T47D (cell line): ENCODE data around the gene LRP11.
"Not testable (repeated sequence)": the region's sequence is repeated elsewhere in the genome, so short reads cannot be mapped to it uniquely, and the experiment has no call there.

Source experiments
- DNase-seq, 2 experiments: peaks; one replicate each; pipeline versions ENCODE4 v3.0.0 to v3.0.0-alpha.2; 2011 to 2012; ENCODE audit warnings: low read depth in 1 of 2, low spot score in 1 of 2
- JUND ChIP-seq: IDR thresholded peaks from 2 replicates; pipeline ENCODE4 v1.6.1; 2012; ENCODE audit warnings: low read depth
- in situ Hi-C: cut with HindIII; loops from 2 replicates; pipeline ENCODE4 v1.10.0; 2016; ENCODE audit warnings: low sequenced_read_pairs, low pct_unique_long_range_greater_than_20kb

The LRP11 gene

GRCh38 chr6:149876241-149876933, 12.2 kb upstream of the LRP11 start:
- in situ Hi-C loops, result no loop called here
- DNase-seq, result no peak
- TF ChIP-seq JUND, result no peak

DNA sequence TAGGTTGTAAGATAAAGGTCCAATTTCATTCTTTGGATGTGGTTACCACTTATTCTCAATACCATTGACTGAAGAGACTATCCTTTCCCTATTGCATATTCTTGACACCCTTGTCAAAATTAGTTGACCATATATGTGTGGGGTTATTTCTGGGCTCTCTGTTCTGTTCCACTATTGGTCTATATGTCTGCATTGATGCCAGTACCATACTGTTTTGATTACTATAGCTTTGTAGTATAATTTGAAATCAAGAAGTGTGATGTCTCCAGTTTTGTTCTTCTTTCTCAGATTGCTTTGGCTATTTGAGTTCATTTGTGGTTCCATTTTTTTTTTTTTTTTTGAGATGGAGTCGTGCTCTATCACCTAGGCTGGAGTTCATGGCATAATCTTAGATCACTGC, 8.1 kb upstream of the LRP11 start:
- no peak for DNase-seq
- TF ChIP-seq JUND, result no peak
- in situ Hi-C loops, result no loop called here

DNA sequence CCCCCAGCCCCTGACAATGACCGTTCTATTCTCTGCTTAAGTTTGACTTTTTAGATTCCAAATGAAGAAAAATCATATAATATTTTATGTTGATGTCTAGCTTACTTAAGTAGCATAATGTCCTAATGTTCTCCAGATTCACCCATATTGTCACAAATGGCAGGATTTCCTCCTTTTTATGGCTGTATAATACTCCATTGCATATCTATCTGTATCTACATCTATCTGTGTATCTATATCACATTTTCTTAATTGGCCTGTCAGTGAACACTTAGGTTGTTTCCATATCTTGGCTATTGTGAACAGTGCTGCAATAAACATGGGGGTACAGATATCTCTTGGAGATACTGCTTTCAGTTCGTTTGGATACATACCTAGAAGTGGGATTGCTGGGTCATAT, 7.0 kb upstream of the LRP11 start:
- no peak for TF ChIP-seq JUND
- in situ Hi-C loops, result no loop called here
- no peak for DNase-seq

DNA sequence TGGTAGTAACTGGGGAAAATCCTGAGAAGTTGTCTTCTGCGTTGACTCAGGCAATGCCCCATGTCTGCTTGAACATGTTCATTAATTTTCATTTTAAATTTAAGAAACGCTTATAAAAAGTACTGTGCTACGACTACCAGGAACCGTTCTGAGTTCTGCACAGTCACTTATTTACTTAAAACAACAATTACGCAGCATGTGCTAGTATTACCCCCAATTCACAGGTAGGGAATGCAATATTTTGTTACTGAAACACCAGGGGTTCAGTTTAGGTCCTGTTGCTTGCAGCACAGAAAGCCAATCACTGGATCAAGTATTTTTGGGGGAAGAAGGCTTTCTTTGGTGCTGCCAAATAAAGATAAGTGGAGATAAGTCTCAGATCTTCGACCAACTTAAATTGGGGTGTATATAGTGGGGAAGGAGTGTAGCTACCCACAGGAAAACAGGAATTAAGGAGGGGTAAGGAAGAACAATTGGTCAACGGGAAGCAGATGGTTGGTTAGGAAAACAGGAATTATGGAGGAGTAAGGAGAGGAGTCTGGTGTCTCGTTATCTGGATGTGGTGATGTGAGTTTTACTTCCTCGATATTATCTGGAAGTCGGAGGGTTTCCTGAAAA, 5.2 kb upstream of the LRP11 start:
- DNase-seq, result no peak
- no peak for TF ChIP-seq JUND
- in situ Hi-C loops, result no loop called here

DNA sequence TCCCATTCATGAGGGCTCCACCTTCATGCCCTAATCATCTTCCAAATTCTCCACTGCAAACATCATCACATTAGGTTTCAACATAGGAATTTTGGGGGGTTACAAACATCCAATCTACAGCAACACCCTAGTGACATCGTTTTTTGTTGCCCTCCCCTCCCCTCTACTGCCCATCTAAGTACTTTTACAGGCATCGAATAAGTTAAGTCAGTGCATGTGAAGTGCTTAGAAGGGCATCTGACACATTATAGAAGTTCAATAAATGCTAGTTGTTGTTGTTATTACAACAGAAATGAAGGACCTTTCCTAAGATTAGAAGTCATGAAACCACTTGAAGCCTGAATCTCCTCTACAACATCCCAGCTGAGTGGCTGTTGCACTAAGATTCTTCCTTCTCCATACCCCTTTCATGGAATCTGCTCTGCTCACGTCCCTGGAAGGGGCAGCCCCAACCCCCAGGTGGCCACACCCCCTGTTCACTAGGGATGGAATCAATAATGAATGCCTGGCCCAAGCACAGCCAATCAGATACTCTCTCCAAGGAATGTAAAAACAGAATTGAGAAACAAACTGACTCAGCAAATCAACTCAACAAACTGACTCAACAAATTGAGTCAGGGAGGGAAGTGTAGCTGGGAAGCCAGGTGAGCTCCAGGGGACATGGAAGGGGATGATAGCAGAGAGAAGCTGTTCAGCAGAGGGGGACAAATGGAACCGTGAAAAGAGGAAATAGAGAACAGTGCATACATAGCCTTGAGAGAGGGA, 3.9 kb upstream of the LRP11 start:
- peak; percentile 41 to 80 for DNase-seq
- no peak for TF ChIP-seq JUND
- in situ Hi-C loops, result no loop called here

DNA sequence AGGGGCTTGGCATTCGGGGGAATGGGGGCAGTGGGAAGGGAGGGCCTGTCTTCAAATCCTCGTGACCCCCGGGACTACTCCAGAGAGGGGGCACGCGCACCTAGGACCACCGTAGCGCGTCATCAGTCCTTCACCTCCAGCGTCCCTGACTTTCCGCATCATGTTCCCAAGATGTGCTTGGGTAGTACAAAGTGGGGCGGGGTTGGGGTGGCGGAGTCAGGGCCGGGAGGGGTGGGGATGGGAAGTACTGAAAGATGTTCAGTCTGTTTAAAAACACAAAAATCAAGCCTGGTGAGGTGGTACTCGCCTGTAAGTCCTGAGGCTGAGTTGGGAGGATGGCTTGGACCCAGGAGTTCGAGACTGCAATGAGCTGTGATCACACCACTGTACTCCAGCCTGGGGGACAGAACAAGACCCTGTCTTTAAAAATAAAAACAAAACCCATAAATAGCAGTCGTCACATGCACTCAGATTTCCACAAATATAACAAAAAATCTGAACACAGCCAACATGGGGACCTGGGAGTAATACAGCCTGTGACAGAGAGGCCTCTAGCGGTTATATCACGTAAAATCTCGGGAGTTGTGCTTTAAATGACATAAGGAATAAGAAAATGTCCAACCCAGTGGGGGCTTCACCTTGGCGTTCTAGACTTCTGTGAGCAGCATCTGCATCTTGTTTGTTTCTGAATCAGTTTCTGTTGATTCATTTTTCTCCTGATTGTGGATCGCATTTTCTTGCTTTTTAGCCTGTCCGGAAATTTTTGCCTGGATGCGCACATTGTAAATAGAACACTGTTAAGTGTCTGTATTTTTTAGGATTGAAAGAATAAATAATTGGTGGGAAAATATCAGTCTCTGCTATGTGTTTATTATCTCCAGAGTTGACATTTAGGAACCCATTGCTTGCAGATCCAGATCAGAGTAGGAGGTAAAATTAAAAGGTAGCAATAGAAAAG, 698 bp upstream of the LRP11 start:
- in situ Hi-C loops, result no loop called here
- TF ChIP-seq JUND, result no peak
- peak; percentile 18 to 69 for DNase-seq

GRCh38 chr6:149862922-149863697, 1.0 kb downstream of the LRP11 start:
- 0 out of 2 replicates have a peak, but pooled peaks have one; percentile 25 for TF ChIP-seq JUND
- peak; percentile 33 to 97 for DNase-seq
- in situ Hi-C loops, result no loop called here

- DNase-seq, in situ Hi-C loops: not testable (repeated sequence)
These were observed 1.8 kb downstream of the LRP11 start for GRCh38 chr6:149862424-149862738.

DNA sequence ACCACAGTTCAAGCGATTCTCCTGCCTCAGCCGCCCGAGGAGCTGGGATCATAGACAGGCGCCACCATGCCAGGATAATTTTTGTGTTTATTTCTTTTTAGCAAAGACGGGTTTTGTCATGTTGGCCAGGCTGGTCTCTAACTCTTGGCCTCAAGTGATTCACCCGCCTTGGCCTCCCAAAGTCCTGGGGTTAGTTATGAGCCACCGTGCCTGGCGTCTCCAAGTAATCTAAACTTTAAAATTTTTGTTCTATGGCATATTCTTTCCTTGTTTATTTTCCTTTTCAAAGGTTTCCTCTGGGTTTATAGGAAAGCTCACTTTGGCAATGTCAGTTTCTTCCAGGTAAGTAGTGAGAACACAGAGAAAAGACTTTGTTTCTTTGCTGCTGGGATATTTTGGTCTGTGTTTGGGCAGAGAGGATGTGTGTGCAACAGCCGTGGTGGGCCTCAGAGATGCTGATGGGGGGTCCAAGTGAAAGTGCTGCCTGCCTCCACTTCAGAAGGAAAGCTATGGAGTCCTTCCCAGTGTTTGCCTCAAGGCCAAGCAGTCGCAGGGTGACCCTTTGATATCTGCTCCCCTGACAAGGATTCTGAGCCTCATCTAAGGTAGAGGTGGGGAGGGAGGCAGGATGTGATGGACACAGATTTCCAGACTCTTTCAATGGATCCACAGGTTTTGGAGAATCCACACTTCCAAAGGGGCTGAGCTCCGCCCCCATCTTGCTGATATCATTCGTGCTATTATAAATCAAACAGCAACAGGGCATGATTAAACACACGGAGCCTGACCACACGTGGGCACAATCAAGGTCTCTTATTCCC, 2.3 kb downstream of the LRP11 start:
- in situ Hi-C loops, result no loop called here
- no peak for TF ChIP-seq JUND
- DNase-seq, result no peak

DNA sequence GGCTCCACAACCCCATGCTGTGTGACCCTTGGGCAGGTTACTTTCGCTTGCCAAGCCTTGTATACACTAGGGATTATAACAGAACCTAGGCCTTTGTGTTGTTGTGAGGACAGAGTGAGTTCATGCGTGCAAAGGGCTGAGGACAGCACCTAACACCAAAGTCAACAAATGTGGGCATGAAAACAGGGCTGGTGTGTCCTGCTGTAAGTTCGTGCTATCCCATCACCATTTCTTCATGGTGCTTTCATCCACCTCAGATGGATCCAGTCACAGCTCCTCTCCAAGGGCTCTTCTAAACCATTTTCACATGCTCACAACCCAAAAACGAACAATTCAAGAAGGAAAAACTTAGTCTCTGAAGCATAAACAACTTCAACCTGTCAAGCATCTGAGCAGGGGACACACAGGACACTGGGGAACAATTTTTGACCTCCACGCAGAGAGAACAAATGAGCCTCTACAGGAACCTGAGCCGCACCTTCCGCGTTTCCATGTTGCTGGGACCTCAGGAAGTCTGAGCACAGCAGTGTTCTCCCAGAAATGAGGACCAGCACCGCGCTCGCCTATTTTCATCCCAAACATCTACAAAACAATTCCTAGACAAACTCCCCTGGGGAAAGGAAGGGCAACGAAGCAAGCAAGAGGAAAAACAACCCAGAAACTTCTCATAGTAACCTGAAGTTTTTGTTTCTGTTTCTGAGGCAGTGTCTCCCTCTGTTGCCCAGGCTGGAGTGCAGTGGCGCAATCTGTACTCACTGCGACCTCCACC, 3.1 kb downstream of the LRP11 start:
- no peak for TF ChIP-seq JUND
- DNase-seq, result peak in 1 of 2 experiments; percentile 80
- in situ Hi-C loops, result no loop called here
